GM19099 (cell line): ENCODE data around the gene DUSP1.

Source experiments
- POLR2A ChIP-seq: IDR thresholded peaks from 3 replicates; pipeline ENCODE4 v1.6.1; 2011; ENCODE audit warnings: low read depth; ENCODE audit not compliant: insufficient read length; ENCODE audit errors: extremely low read depth

The DUSP1 gene

GRCh38 chr5:172788771-172789686 is 18.0 kb upstream of the DUSP1 start:
- TF ChIP-seq POLR2A = no peak

- no peak for TF ChIP-seq POLR2A
Observed at GRCh38 chr5:172786736-172787462, 15.9 kb upstream of the DUSP1 start.

GRCh38 chr5:172785429-172786088 is 14.6 kb upstream of the DUSP1 start:
- TF ChIP-seq POLR2A = no peak

GRCh38 chr5:172782169-172783039 is 11.4 kb upstream of the DUSP1 start:
- no peak for TF ChIP-seq POLR2A

- TF ChIP-seq POLR2A = no peak
Observed at GRCh38 chr5:172779691-172780341, 8.8 kb upstream of the DUSP1 start.

GRCh38 chr5:172777881-172778814 is 7.2 kb upstream of the DUSP1 start:
- TF ChIP-seq POLR2A = no peak

- no peak for TF ChIP-seq POLR2A
Observed at GRCh38 chr5:172776235-172776594, 5.2 kb upstream of the DUSP1 start.

GRCh38 chr5:172775326-172776234 is 4.6 kb upstream of the DUSP1 start:
- TF ChIP-seq POLR2A = no peak

GRCh38 chr5:172774561-172775315 is 3.7 kb upstream of the DUSP1 start:
- no peak for TF ChIP-seq POLR2A

- no peak for TF ChIP-seq POLR2A
Observed at GRCh38 chr5:172773481-172774469, 2.8 kb upstream of the DUSP1 start.
